Measurements from ENCODE around the gene SPNS1.
"Not testable (repeated sequence)": the region's sequence is repeated elsewhere in the genome, so short reads cannot be mapped to it uniquely, and the experiment has no call there.

The SPNS1 gene

DNA sequence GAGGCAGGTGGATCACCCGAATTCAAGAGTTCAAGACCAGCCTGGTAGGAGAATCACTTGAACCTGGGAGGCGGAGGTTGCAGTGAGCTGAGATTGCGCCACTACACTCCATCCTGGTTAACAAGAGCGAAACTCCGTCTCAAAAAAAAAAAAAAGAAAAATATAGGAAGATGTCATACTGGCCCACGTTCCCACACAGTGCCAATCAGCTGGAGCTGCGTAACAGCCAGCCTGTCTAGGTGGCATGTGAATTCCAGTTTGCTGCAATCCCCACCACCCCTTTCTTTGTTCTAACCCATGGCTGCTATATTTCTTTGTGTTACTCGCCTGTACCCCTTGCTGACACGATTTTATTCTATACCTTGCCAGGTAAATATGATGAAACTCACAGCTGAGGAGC lies 16.4 kb upstream of the SPNS1 start:
- DNase-seq (ENCODE audit: low read depth): no peak
- TF ChIP-seq, protein P1, sequence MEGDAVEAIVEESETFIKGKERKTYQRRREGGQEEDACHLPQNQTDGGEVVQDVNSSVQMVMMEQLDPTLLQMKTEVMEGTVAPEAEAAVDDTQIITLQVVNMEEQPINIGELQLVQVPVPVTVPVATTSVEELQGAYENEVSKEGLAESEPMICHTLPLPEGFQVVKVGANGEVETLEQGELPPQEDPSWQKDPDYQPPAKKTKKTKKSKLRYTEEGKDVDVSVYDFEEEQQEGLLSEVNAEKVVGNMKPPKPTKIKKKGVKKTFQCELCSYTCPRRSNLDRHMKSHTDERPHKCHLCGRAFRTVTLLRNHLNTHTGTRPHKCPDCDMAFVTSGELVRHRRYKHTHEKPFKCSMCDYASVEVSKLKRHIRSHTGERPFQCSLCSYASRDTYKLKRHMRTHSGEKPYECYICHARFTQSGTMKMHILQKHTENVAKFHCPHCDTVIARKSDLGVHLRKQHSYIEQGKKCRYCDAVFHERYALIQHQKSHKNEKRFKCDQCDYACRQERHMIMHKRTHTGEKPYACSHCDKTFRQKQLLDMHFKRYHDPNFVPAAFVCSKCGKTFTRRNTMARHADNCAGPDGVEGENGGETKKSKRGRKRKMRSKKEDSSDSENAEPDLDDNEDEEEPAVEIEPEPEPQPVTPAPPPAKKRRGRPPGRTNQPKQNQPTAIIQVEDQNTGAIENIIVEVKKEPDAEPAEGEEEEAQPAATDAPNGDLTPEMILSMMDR (IDR thresholded peaks at IDR 0.05; ENCODE audit: low read depth, low read length, missing control alignments): no peak
- no peak overlapping the region for H3K4me3 ChIP-seq (ENCODE audit: low read depth, low read length)

DNA sequence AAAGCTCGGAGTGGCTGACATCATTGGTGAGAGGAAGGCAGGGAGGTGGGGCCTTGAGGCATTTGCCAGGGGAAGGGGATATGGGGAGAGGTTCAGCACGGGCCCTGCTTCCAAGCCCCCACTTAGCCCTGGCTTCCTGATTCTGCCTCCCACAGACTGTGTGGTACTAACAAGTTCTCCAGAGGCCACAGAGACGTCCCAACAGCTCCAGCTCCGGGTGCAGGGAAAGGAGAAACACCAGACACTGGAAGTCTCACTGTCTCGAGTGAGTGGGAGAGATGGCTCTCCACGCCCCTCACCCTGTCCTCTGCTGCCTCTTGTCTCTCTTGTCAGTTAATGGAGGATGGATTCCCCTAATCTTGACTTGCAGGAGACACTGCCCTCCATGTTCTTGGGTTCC lies 15.7 kb upstream of the SPNS1 start:
- TF ChIP-seq, protein P1 (IDR thresholded peaks at IDR 0.05; ENCODE audit: low read depth, low read length, missing control alignments): no peak
- no peak overlapping the region for H3K4me3 ChIP-seq (ENCODE audit: low read depth, low read length)
- DNase-seq (ENCODE audit: low read depth): no peak

DNA sequence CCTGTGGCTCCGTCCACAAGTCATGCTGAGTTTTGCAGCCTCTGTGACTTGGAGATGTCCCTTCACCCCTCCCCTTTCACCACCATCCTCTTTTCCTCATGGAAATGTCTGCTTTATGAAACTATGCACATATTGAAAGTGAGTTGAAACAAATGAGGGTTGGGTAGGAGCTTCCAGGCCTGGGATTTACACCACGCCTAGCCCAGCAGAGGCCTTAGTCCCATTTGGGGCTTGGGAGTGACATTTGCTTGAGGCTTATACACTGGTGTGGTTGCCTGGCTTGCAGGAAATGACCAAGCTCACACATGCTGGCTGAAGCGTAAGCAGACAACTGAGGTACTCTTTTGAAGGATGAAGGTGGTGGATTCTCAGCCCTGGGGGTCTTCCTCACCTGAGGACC lies 10.5 kb upstream of the SPNS1 start:
- H3K4me3 ChIP-seq (ENCODE audit: low read depth, low read length): no peak overlapping the region
- TF ChIP-seq, protein P1 (IDR thresholded peaks at IDR 0.05; ENCODE audit: low read depth, low read length, missing control alignments): no peak
- DNase-seq (ENCODE audit: low read depth): no peak

DNA sequence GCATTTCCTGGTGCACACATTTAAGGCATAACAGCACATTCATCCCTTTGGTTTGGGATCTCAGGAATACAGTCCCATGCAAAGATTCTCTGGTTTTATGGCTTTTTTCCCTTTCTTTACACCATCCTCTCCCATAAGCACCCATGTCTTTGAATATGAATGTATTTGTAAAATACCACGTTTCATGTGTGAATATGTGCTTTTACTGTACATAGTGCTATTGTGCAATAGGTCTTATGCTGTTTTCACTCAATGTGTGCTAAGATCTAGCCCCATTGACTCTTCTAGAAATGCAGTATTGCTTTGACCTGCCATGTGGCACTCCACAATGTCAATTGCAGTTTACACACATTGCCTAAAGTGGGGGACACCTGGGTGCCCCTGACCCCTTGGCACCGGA lies 10.1 kb upstream of the SPNS1 start:
- H3K4me3 ChIP-seq (ENCODE audit: low read depth, low read length): no peak overlapping the region
- TF ChIP-seq, protein P1 (IDR thresholded peaks at IDR 0.05; ENCODE audit: low read depth, low read length, missing control alignments): no peak
- no peak for DNase-seq (ENCODE audit: low read depth)

DNA sequence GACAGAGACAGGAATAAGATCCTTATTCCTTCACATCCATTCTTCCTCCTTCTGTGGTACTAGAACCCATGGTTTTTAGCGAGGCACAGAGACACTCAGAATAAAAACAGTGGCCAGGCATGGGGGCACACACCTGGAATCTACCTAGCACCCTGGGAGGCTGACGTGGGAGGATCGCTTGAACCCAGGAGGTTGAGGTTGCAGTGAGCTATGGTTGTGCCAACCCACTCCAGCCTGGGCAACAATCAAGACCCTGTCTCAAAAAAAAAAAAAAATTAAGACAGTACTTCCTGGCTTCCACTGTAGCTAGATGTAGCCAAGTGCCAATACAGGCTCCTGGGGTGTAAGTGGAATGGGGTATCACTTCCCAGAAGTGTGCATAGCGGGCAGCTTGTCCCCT lies 7.4 kb upstream of the SPNS1 start:
- DNase-seq (ENCODE audit: low read depth): no peak
- no peak overlapping the region for H3K4me3 ChIP-seq (ENCODE audit: low read depth, low read length)
- TF ChIP-seq, protein P1 (IDR thresholded peaks at IDR 0.05; ENCODE audit: low read depth, low read length, missing control alignments): no peak

DNA sequence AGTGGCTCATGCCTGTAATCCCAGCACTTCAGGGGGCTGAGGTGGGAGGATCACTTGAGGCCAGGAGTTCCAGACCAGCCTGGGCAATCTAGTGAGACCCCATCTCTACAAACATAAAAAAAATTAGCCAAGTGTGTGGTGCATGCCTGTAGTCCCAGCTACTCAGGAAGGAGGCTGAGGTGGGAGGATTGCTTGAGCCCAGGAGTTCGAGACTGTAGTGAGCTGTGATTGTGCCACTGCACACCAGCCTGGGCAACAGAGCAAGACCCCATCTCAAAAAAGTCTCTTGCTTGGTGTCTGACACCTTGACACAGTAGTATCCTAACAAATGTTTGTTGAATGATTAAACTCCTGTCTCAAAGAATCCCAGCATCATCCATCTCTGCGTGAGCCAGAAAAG lies 4.9 kb upstream of the SPNS1 start:
- H3K4me3 ChIP-seq (ENCODE audit: low read depth, low read length); DNase-seq (ENCODE audit: low read depth): not testable (repeated sequence)

DNA sequence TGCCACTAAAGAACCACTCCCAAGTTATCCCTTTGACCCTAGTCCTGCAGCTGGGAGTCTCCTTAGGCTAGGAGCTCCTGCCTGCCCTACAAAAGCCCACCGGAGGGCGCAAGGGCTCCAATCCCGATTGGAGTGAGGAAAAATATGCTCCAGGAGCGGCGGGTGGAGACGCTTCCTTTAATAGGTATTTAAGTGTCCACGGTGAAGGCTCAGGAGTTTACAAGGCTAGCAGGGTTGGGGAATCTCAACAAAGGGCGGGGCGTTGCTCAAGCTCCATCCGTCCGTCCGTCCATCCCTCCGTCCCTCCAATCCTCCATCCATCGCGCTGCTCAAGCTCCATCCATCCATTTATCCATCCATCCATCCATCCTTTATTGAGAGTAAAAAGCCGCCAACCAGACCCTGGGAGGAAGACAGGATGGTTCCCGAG lies 556 bp upstream of the SPNS1 start:
- TF ChIP-seq, protein P1 (IDR thresholded peaks at IDR 0.05; ENCODE audit: low read depth, low read length, missing control alignments): peak; percentile 46
- no peak for DNase-seq (ENCODE audit: low read depth)
- H3K4me3 ChIP-seq (ENCODE audit: low read depth, low read length): peak overlapping the region; percentile 96
